Esophagus squamous epithelium (tissue), 4 donors: Measurements from ENCODE around the gene BIRC7.

Experiments used
- CTCF ChIP-seq, 6 experiments: fragments of 450-650 bp in 4 of 6; fragments of 200-600 bp in 2 of 6; sonication (generic) in 2 of 6; IDR thresholded peaks; one replicate each; pipeline ENCODE4 v1.5.1; 2016 to 2019; ENCODE audit warnings: antibody characterized with exemption in 6 of 6, mild to moderate bottlenecking in 4 of 6, moderate library complexity in 4 of 6
- POLR2A ChIP-seq, 4 donors: fragments of 450-650 bp; IDR thresholded peaks; one replicate each; pipeline ENCODE4 v1.6.1; 2017; ENCODE audit warnings: antibody characterized with exemption in 4 of 4, mild to moderate bottlenecking in 4 of 4, moderate library complexity in 3 of 4

GRCh38 chr20:63219447-63219821 is 16.3 kb upstream of the BIRC7 start:
- TF ChIP-seq CTCF (IDR thresholded peaks at IDR 0.05) (no peak), POLR2A (IDR thresholded peaks at IDR 0.05) (no peak)
